Motor neuron (in vitro differentiated cells): Measurements from ENCODE around the gene IQCF2. TPM values are rescaled to one million over a fixed set of nuclear protein-coding genes. Genes with fewer than 3 reads are reported as not detected.

Experiments
- ATAC-seq, 8 experiments: fragments of 200-7000 bp; cut with Tn5 transposase; replicated peaks in 6 of 8; 2 replicates each; pipeline ENCODE4 v1.8.0; 2021; ENCODE audit warnings: mild to moderate bottlenecking in 8 of 8, moderate library complexity in 8 of 8
- H3K27ac ChIP-seq, 2 donors: fragments of 250-450 bp; sonication (Bioruptor Pico); 2 replicates each; pipeline ENCODE4 v1.9.0; 2021; ENCODE audit warnings: antibody characterized with exemption in 2 of 2, mild to moderate bottlenecking in 2 of 2, moderate library complexity in 1 of 2
- H3K4me1 ChIP-seq, 2 donors: fragments of 250-450 bp; sonication (Bioruptor Pico); replicated peaks in 1 of 2; 2 replicates each; pipeline ENCODE4 v1.6.1; 2021; ENCODE audit warnings: antibody characterized with exemption in 2 of 2, mild to moderate bottlenecking in 2 of 2, moderate library complexity in 1 of 2
- H3K4me3 ChIP-seq, 5 donors: fragments of 250-450 bp; sonication (Bioruptor Pico); 2 replicates each; pipeline ENCODE4 v1.9.0; 2021; ENCODE audit warnings: antibody characterized with exemption in 5 of 5, mild to moderate bottlenecking in 5 of 5, moderate library complexity in 4 of 5
- WGBS, 10 experiments: fragments of 450-650 bp; shearing (Covaris generic); methylation state at CpG; one replicate each; pipeline ENCODE4 v1.0.0; 2022; 5-methylcytosine and 5-hydroxymethylcytosine counted together
- in situ Hi-C, 9 experiments: fragments of 400-800 bp; cut with MboI; loops; one replicate each; pipeline ENCODE4 v1.15.0; 2021; ENCODE audit warnings: low sequenced_read_pairs in 9 of 9, low pct_unique_long_range_greater_than_20kb in 2 of 9; ENCODE audit not compliant: unreplicated experiment in 9 of 9
- total RNA-seq, 8 experiments: library from RNA; unstranded; fragments of 300-600 nt; gene quantifications; 2 replicates each; pipeline versions ENCODE4 v1.2.3 to v1.2.4, GENCODE V29; 2022

Gene IQCF2
- not detected for total RNA-seq

GRCh38 chr3:51860703-51861665, at the start of gene IQCF2:
Gene IQCF2, plus strand, starts transcription at chr3:51861615. Its CDS starts 52 bp downstream, at chr3:51861667.
- no peaks in the 10 kb centered on the region for H3K4me1 ChIP-seq
- no peak within 1 kb of the TSS for H3K27ac ChIP-seq
- H3K4me3 ChIP-seq: no peak within 1 kb of the TSS
- 0 to 100% (median 73%) methylated on average over 1 to 6 of the region's 7 CpGs; no CpG with 5 or more reads in 1 of the 10 experiments for WGBS, 10 experiments
- in situ Hi-C loops: no loop called here
- ATAC-seq: no peak

DNA sequence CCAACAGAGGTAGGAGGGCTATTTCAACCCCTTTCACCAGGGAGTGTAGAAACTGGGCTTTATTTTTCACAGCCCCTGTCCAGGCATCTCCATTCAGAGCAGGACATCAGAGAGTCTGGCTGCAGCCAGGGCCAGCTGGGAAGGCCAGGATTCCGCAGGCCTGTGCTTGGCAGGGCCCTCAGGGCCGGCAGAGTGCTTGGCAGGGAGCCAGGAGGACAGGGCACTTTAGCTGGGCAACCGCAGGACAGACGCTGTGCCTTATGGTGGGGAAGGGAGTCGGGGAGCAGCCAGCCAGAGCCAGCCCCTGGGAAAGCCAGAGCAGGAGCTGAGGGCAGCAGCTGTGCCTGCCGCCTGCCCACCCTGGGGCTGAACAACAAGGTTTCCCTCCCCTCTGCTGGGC, 47.9 kb upstream of the IQCF2 start:
- ATAC-seq: peak in 3 of 8 experiments; percentile 21 to 52 (median 28)
- in situ Hi-C loops: no loop called here
- 56 to 83% (median 65%) methylated on average over 1 to 3 of the region's 6 CpGs; no CpG with 5 or more reads in 6 of the 10 experiments for WGBS, 10 experiments

DNA sequence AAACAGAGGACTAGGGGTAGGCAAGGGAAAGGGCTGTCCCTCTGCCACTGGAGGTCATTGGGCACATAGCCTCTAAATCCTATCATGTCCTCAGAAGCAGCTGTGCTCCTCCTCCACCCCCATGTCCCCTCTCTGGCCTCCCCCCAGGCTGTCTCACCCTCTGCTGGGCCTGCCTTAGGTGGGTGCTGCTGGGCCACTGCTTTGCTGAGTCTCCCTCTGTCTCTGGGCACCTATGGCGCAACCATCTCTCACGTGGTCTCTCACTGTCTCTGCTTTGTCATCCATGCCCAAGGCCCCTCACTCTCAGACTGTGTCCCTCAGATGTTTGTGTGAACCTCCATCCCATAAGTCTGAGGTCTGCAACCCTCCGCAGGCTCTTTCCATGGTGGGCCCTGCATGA, 47.4 kb upstream of the IQCF2 start:
- WGBS, 10 experiments: no CpG with 5 or more reads among the region's 3 CpGs
- ATAC-seq: no peak
- Histone ChIP-seq H3K27ac (no peak overlapping the region), H3K4me1 (no peaks in the 10 kb centered on the region), H3K4me3 (no peak overlapping the region)
- in situ Hi-C loops: no loop called here

More for the DNA sequence above, 47.9 kb upstream of the IQCF2 start:
- no peak overlapping the region for H3K27ac ChIP-seq
- H3K4me3 ChIP-seq: no peak overlapping the region
- H3K4me1 ChIP-seq: no peaks in the 10 kb centered on the region

GRCh38 chr3:51815614-51816013, 45.8 kb upstream of the IQCF2 start:
- no peak overlapping the region for H3K4me3 ChIP-seq
- in situ Hi-C loops: no loop called here
- H3K27ac ChIP-seq: no peak overlapping the region
- ATAC-seq: no peak
- WGBS, 10 experiments: 0 to 90% (median 52%) methylated on average over 1 to 2 of the region's 4 CpGs; no CpG with 5 or more reads in 6 of the 10 experiments
- H3K4me1 ChIP-seq: no peaks in the 10 kb centered on the region

GRCh38 chr3:51816723-51817122, 44.7 kb upstream of the IQCF2 start:
- Histone ChIP-seq H3K27ac (no peak overlapping the region), H3K4me1 (no peaks in the 10 kb centered on the region), H3K4me3 (no peak overlapping the region)
- WGBS, 10 experiments: 13 to 85% (median 43%) methylated on average over 1 to 2 of the region's 2 CpGs; no CpG with 5 or more reads in 1 of the 10 experiments
- in situ Hi-C loops: no loop called here
- ATAC-seq: peak in 2 of 8 experiments; percentile 52 to 73

GRCh38 chr3:51817375-51817774, 44.0 kb upstream of the IQCF2 start:
- in situ Hi-C loops: no loop called here
- ATAC-seq: no peak
- Histone ChIP-seq H3K27ac (no peak overlapping the region), H3K4me3 (no peak overlapping the region), H3K4me1 (no peaks in the 10 kb centered on the region)
- 0 to 100% (median 71%) methylated on average over 1 to 2 of the region's 2 CpGs; no CpG with 5 or more reads in 4 of the 10 experiments for WGBS, 10 experiments

DNA sequence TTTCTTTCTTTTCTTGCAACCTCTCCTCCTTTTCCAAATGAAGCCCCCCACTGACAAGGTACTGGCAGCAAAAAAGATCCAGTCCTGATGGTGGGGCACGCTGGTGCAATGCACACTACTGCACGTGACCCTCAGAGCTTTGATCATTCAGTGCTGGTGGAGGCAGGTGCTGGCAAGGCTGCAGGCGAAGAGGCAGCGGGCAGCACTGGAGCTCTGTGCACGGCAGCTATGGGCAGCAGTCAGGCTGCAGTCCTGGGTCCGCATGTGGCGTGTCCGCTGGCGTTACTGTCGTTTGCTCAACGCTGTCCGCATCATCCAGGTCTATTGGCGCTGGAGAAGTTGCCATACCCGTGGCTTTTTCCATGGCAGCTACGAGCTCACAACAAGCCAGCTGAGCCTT, 42.3 kb upstream of the IQCF2 start:
- 0 to 90% (median 80%) methylated on average over 1 to 12 of the region's 15 CpGs; no CpG with 5 or more reads in 1 of the 10 experiments for WGBS, 10 experiments
- Histone ChIP-seq H3K4me1 (no peaks in the 10 kb centered on the region), H3K27ac (no peak overlapping the region), H3K4me3 (no peak overlapping the region)
- ATAC-seq: no peak
- in situ Hi-C loops: no loop called here

- Histone ChIP-seq H3K4me3 (no peak overlapping the region), H3K4me1 (no peaks in the 10 kb centered on the region), H3K27ac (no peak overlapping the region)
- in situ Hi-C loops: no loop called here
- ATAC-seq: peak in 2 of 8 experiments; percentile 53 to 60
- WGBS, 10 experiments: 0 to 95% (median 82%) methylated on average over 1 to 8 of the region's 12 CpGs; no CpG with 5 or more reads in 1 of the 10 experiments
Observed at GRCh38 chr3:51819709-51820406, 41.6 kb upstream of the IQCF2 start.

- WGBS, 10 experiments: 0 to 89% (median 41%) methylated on average over 1 of the region's 1 CpG; no CpG with 5 or more reads in 2 of the 10 experiments
- in situ Hi-C loops: no loop called here
- H3K4me3 ChIP-seq: no peak overlapping the region
- no peaks in the 10 kb centered on the region for H3K4me1 ChIP-seq
- no peak for ATAC-seq
- H3K27ac ChIP-seq: no peak overlapping the region
Observed at GRCh38 chr3:51828297-51828696, 33.1 kb upstream of the IQCF2 start.

DNA sequence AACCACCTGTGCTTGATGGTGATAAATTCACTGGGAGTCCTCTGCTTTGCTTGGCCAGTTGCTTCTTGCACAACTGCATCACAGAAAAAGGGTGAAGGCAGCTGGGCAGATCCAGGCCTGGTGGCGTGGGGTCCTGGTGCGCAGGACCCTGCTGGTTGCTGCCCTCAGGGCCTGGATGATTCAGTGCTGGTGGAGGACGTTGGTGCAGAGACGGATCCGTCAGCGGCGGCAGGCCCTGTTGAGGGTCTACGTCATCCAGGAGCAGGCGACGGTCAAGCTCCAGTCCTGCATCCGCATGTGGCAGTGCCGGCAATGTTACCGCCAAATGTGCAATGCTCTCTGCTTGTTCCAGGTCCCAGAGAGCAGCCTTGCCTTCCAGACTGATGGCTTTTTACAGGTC, 31.1 kb upstream of the IQCF2 start:
- WGBS, 10 experiments: 63 to 100% (median 82%) methylated on average over 2 to 10 of the region's 13 CpGs; no CpG with 5 or more reads in 6 of the 10 experiments
- H3K27ac ChIP-seq: no peak overlapping the region
- ATAC-seq: no peak
- H3K4me3 ChIP-seq: no peak overlapping the region
- H3K4me1 ChIP-seq: no peaks in the 10 kb centered on the region
- in situ Hi-C loops: no loop called here

DNA sequence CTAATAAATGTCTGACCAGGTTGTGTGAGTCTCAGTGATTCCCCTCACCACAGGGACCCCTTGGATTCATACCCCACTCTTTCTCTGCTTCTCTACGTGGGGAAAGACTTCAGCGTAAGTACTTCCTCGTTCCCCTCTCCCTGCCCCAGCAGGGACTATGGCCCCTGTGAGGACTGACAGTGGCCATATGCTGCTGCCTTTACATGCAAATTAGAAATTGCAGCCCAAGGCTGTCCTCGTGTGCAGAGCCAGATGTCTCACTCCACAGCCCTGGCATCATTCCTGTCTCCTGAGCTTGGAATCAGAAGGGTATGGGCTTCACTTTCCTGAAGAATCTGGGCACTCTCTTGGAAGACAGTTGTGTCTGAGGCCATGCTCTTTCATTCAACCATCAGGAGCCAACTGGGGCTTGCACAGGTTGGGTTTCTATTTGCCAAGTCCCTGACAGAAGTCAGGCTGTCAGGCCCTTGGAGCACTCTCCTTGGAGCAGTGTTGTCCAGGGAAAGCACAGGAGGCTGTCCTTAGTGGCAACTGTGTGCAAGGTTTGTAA, 30.5 kb upstream of the IQCF2 start:
- WGBS, 10 experiments: 10 to 48% (median 28%) methylated on average over 2 to 3 of the region's 4 CpGs; no CpG with 5 or more reads in 5 of the 10 experiments
- H3K4me3 ChIP-seq: no peak overlapping the region
- peak in 5 of 8 experiments; percentile 45 to 98 (median 87) for ATAC-seq

GRCh38 chr3:51836606-51837005, 24.8 kb upstream of the IQCF2 start:
- ATAC-seq: no peak
- H3K4me1 ChIP-seq: no peaks in the 10 kb centered on the region
- 0 to 100% (median 72%) methylated on average over 1 to 5 of the region's 5 CpGs; no CpG with 5 or more reads in 1 of the 10 experiments for WGBS, 10 experiments
- H3K27ac ChIP-seq: no peak overlapping the region
- in situ Hi-C loops: no loop called here
- H3K4me3 ChIP-seq: no peak overlapping the region

More for the DNA sequence above, 30.5 kb upstream of the IQCF2 start:
- H3K27ac ChIP-seq: no peak overlapping the region
- H3K4me1 ChIP-seq: no peaks in the 10 kb centered on the region
- in situ Hi-C loops: no loop called here

DNA sequence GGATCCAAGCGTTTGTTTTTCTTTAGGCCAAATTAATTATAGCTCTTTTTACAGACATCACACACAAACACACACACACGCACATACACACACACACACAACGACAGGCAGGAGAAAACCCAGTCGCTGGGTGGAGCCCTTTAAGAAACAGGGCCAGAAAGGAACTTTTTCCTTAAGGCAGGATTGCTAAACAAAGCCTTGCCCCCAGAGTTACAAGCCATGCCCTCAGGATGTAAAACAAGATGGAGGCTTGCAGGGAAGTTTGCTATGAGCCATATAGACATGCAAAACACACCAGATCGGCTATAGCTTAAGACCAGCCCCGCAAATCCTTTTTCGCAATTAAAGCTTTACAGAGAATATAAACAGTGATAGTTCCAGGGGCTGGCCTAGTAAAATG, 16.3 kb upstream of the IQCF2 start:
- no peaks in the 10 kb centered on the region for H3K4me1 ChIP-seq
- WGBS, 10 experiments: 23 to 81% (median 65%) methylated on average over 3 to 7 of the region's 7 CpGs
- in situ Hi-C loops: no loop called here
- ATAC-seq: peak in 1 of 8 experiments; percentile 58
- H3K4me3 ChIP-seq: no peak overlapping the region
- no peak overlapping the region for H3K27ac ChIP-seq
